ENCODE measurements around the gene ERFL.
"Not testable (repeated sequence)": the region's sequence is repeated elsewhere in the genome, so short reads cannot be mapped to it uniquely, and the experiment has no call there.

Gene ERFL

GRCh38 chr19:41915776-41916414 is 12.4 kb downstream of the ERFL start (continued):
- TF ChIP-seq ZNF565 (CRISPR knock-in tag; conservative IDR thresholded peaks at IDR 0.05; ENCODE audit: low read depth) = no peak
- no peak for TF ChIP-seq ARNTL (CRISPR knock-in tag; IDR thresholded peaks at IDR 0.05; ENCODE audit: borderline replicate concordance, low read depth)
- no peak for TF ChIP-seq GLIS3 (CRISPR knock-in tag; IDR thresholded peaks at IDR 0.05)
- no peak for TF ChIP-seq PPARA (CRISPR knock-in tag; IDR thresholded peaks at IDR 0.05; ENCODE audit: borderline replicate concordance)
- no peak for TF ChIP-seq ZFP3 (CRISPR knock-in tag; IDR thresholded peaks at IDR 0.05)
- no peak for TF ChIP-seq RARB (CRISPR knock-in tag; IDR thresholded peaks at IDR 0.05)

DNA sequence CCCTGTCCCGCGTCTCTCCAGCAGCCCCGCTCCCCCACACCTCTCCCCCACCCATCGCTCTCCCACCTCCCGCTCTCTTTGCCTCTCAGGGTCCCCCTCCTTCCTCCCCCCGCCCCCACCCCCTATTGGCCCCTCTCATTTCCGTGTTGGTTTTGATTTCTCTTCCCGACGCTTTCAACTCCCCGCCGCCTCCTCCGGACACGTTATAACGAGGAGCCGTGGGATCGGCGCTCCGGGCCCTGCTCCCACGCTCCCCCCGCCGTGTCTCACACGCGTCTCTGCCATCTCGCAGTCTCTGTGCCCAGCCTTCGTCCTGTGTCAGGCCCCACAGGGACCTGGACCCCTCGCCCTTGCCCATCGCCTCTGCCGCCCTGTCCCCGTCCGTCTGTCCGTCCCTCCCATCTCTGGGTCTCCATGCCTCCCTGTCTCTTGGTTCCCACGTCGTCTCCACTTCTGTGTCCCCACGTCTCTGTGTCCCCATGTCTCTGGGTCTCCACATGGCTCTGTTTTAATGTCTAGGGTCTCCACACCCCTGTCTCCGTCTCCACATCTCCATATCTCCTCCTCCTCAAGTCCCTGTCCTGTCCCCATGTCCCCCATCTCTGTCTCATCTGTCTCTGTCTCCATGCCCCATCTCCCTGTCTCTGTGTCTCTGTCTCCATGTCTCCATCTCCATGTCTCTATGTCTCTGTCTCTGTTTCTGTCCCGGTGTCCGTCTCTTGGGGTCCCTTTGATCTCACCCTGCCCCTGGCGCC is 13.1 kb downstream of the ERFL start:
- ATAC-seq = no peak

GRCh38 chr19:41914424-41914834 is 13.8 kb downstream of the ERFL start:
- ATAC-seq = not testable (repeated sequence)

More for the DNA sequence above, 13.1 kb downstream of the ERFL start:
- no peak for TF ChIP-seq TSHZ2 (CRISPR knock-in tag; IDR thresholded peaks at IDR 0.05)
- TF ChIP-seq, protein P1, sequence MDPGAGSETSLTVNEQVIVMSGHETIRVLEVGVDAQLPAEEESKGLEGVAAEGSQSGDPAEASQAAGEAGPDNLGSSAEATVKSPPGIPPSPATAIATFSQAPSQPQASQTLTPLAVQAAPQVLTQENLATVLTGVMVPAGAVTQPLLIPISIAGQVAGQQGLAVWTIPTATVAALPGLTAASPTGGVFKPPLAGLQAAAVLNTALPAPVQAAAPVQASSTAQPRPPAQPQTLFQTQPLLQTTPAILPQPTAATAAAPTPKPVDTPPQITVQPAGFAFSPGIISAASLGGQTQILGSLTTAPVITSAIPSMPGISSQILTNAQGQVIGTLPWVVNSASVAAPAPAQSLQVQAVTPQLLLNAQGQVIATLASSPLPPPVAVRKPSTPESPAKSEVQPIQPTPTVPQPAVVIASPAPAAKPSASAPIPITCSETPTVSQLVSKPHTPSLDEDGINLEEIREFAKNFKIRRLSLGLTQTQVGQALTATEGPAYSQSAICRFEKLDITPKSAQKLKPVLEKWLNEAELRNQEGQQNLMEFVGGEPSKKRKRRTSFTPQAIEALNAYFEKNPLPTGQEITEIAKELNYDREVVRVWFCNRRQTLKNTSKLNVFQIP (CRISPR knock-in tag; IDR thresholded peaks at IDR 0.05; ENCODE audit: borderline replicate concordance, low read depth) = no peak
- TF ChIP-seq PPARA (CRISPR knock-in tag; IDR thresholded peaks at IDR 0.05; ENCODE audit: borderline replicate concordance) = no peak
- TF ChIP-seq GLIS3 (CRISPR knock-in tag; IDR thresholded peaks at IDR 0.05) = no peak
- no peak for TF ChIP-seq ZNF70 (CRISPR knock-in tag; IDR thresholded peaks at IDR 0.05)
- no peak for TF ChIP-seq CSDC2 (CRISPR knock-in tag; IDR thresholded peaks at IDR 0.05)
- TF ChIP-seq ISL1 (CRISPR knock-in tag; IDR thresholded peaks at IDR 0.05) = no peak
- TF ChIP-seq TOX (CRISPR knock-in tag; IDR thresholded peaks at IDR 0.05; ENCODE audit: borderline replicate concordance) = no peak
- TF ChIP-seq ZFP3 (CRISPR knock-in tag; IDR thresholded peaks at IDR 0.05) = no peak

- ATAC-seq = peak; percentile 6; the same call in 2 of the 3 replicates
- no peak for TF ChIP-seq ISL1 (CRISPR knock-in tag; IDR thresholded peaks at IDR 0.05)
- TF ChIP-seq TCF4 (CRISPR knock-in tag; IDR thresholded peaks at IDR 0.05; ENCODE audit: borderline replicate concordance) = no peak
- TF ChIP-seq OSR1 (CRISPR knock-in tag; IDR thresholded peaks at IDR 0.05) = no peak
These were observed 14.5 kb downstream of the ERFL start for GRCh38 chr19:41913538-41914423.

GRCh38 chr19:41912899-41913537 is 15.2 kb downstream of the ERFL start:
- no peak for TF ChIP-seq RARB (CRISPR knock-in tag; IDR thresholded peaks at IDR 0.05)
- no peak for TF ChIP-seq ZNF70 (CRISPR knock-in tag; IDR thresholded peaks at IDR 0.05)
- ATAC-seq = peak; percentile 62

DNA sequence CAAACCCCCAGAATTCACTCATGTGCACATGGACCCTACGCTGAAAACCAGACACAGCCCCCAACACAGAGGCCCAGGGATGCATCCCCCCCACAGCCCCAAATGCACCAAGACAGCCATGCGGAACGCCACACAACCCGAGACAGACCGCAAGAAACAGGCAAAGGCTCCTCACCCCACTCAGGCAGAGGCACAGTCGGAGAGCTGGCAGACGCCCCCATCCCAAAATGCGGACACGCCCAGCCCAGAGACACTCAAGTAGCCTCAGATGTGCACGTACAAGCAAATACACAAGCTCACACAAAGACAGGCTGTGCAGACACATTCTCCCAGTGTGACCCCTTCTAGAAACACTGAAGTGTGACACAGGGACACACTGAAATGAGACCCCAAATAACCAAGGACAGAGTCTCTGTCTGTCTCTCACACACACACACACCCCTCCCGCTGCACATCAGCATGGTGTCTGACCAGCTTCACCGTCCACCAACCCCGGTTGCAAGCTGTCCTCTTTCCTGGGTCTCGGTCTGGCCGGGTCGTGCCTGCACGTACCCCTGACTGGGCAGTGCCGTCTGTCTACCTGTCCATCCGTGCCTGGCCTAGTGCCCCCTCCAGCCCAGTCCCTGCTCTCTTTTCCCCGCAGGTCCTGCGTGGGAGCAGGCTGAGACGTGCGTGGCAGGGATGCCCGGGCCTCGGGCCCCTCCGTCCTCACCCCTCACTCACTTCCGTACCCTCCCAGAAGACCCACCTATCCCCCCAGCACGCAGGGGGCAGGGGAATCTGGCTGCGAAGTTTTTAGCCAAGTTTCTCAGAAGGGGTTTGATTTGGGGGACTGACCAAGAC is 16.1 kb downstream of the ERFL start:
- ATAC-seq = peak; percentile 14
- TF ChIP-seq ZFP30 (CRISPR knock-in tag; IDR thresholded peaks at IDR 0.05) (no peak), ARNTL (CRISPR knock-in tag; IDR thresholded peaks at IDR 0.05; ENCODE audit: borderline replicate concordance, low read depth) (no peak), CSDC2 (CRISPR knock-in tag; IDR thresholded peaks at IDR 0.05) (no peak), TCF4 (CRISPR knock-in tag; IDR thresholded peaks at IDR 0.05; ENCODE audit: borderline replicate concordance) (no peak), OSR1 (CRISPR knock-in tag; IDR thresholded peaks at IDR 0.05) (no peak), BACH2 (CRISPR knock-in tag; IDR thresholded peaks at IDR 0.05; ENCODE audit: borderline replicate concordance) (no peak), ZC3H10 (CRISPR knock-in tag; IDR thresholded peaks at IDR 0.05) (no peak), SNAI2 (CRISPR knock-in tag; IDR thresholded peaks at IDR 0.05) (no peak), ZNF70 (CRISPR knock-in tag; IDR thresholded peaks at IDR 0.05) (no peak)
- TF ChIP-seq, protein P2, sequence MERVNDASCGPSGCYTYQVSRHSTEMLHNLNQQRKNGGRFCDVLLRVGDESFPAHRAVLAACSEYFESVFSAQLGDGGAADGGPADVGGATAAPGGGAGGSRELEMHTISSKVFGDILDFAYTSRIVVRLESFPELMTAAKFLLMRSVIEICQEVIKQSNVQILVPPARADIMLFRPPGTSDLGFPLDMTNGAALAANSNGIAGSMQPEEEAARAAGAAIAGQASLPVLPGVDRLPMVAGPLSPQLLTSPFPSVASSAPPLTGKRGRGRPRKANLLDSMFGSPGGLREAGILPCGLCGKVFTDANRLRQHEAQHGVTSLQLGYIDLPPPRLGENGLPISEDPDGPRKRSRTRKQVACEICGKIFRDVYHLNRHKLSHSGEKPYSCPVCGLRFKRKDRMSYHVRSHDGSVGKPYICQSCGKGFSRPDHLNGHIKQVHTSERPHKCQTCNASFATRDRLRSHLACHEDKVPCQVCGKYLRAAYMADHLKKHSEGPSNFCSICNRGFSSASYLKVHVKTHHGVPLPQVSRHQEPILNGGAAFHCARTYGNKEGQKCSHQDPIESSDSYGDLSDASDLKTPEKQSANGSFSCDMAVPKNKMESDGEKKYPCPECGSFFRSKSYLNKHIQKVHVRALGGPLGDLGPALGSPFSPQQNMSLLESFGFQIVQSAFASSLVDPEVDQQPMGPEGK (CRISPR knock-in tag; IDR thresholded peaks at IDR 0.05; ENCODE audit: borderline replicate concordance) = no peak
- TF ChIP-seq, protein P3, sequence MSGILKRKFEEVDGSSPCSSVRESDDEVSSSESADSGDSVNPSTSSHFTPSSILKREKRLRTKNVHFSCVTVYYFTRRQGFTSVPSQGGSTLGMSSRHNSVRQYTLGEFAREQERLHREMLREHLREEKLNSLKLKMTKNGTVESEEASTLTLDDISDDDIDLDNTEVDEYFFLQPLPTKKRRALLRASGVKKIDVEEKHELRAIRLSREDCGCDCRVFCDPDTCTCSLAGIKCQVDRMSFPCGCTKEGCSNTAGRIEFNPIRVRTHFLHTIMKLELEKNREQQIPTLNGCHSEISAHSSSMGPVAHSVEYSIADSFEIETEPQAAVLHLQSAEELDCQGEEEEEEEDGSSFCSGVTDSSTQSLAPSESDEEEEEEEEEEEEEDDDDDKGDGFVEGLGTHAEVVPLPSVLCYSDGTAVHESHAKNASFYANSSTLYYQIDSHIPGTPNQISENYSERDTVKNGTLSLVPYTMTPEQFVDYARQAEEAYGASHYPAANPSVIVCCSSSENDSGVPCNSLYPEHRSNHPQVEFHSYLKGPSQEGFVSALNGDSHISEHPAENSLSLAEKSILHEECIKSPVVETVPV (CRISPR knock-in tag; IDR thresholded peaks at IDR 0.05) = no peak

All from SK-N-SH treated with all-trans-retinoic acid at 6 μM for 48 hours (cell line).